ENCODE data around the gene MPRIP.
A peak's percentile ranks its signal among the peaks of the same experiment; 100 is the strongest.

The MPRIP gene

GRCh38 chr17:17029938-17030337 lies 12.3 kb upstream of the MPRIP start:
- DNase-seq: no peak

GRCh38 chr17:17030515-17031211 lies 11.6 kb upstream of the MPRIP start:
- no peak for DNase-seq

GRCh38 chr17:17032131-17032692 lies 10.0 kb upstream of the MPRIP start:
- DNase-seq: no peak

GRCh38 chr17:17033466-17033865 lies 8.8 kb upstream of the MPRIP start:
- DNase-seq: no peak

GRCh38 chr17:17034026-17034425 lies 8.2 kb upstream of the MPRIP start:
- DNase-seq: no peak

GRCh38 chr17:17034496-17035075 lies 7.7 kb upstream of the MPRIP start:
- no peak for DNase-seq

- no peak for DNase-seq
Measured at GRCh38 chr17:17035490-17035889, 6.8 kb upstream of the MPRIP start.

- DNase-seq: no peak
Measured at GRCh38 chr17:17035920-17036523, 6.2 kb upstream of the MPRIP start.

- DNase-seq: peak; percentile 84 to 87 (median 85)
Measured at GRCh38 chr17:17036524-17036998, 5.7 kb upstream of the MPRIP start.

GRCh38 chr17:17039911-17040310 lies 2.3 kb upstream of the MPRIP start:
- no peak for DNase-seq

GRCh38 chr17:17041018-17041521 lies 1.2 kb upstream of the MPRIP start:
- peak in 1 of 3 donors; percentile 21 for DNase-seq

GRCh38 chr17:17041571-17042383 lies 480 bp upstream of the MPRIP start:
- DNase-seq: peak; percentile 92 to 98 (median 95)

GRCh38 chr17:17042851-17043460 lies 699 bp downstream of the MPRIP start:
- DNase-seq: peak; percentile 83 to 87 (median 86)

GRCh38 chr17:17043461-17044271 lies 1.4 kb downstream of the MPRIP start:
- peak in 1 of 3 donors; percentile 15 for DNase-seq

GRCh38 chr17:17044846-17045561 lies 2.7 kb downstream of the MPRIP start:
- peak; percentile 68 to 72 (median 71) for DNase-seq

GRCh38 chr17:17048106-17048505 lies 5.8 kb downstream of the MPRIP start:
- DNase-seq: no peak

- no peak for DNase-seq
Measured at GRCh38 chr17:17050346-17051345, 8.4 kb downstream of the MPRIP start.

- no peak for DNase-seq
Measured at GRCh38 chr17:17051380-17051779, 9.1 kb downstream of the MPRIP start.

GRCh38 chr17:17051791-17052461 lies 9.7 kb downstream of the MPRIP start:
- peak; percentile 32 to 42 (median 34) for DNase-seq

Measured in suppressor macrophage treated with lipopolysaccharide for 1 hour (primary cell).